GOT3 (cell line): ENCODE data around the gene STXBP3.

Experiments
- DNase-seq: peaks from one replicate; lab custom pipeline; 2025; ENCODE audit warnings: mixed read lengths; lab: John Stamatoyannopoulos, UW

Gene STXBP3

DNA sequence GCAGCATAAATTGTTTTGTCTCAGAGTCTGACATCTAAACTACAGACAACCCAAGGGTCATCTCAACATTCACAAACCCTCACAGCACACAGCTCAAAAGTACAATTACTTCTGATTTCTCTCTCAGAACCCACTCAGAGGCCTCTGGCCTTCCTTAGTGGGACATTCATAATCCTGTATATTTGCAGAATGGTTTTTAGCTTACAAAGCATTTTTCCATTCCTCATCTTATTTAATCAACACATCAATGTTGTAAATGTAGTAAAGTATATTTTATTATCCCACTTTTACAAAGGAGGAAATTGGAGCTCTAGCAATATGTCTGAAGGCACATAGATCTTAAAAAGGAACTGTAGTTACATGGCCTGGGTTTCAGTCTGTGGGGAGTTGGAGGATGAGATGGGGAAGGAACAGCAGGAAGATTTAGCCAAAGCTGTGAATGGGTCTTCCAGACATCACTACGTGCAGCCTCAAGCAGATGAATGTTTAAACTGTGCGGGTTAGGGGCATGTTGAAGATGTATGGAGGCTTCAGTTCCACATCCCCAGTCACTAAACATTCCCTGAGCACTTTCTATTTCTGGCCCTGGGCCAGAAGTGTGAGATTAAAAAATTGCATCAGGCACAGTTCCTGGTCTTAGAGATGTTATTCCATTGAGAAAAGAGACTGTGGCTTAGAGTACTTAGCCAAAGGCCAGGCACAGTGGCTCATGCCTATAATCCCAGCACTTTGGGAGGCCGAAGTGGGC lies 97.1 kb downstream of the STXBP3 start:
- no peak for DNase-seq

- DNase-seq, result no peak
These were observed 99.0 kb downstream of the STXBP3 start for GRCh38 chr1:108845446-108845845.

DNA sequence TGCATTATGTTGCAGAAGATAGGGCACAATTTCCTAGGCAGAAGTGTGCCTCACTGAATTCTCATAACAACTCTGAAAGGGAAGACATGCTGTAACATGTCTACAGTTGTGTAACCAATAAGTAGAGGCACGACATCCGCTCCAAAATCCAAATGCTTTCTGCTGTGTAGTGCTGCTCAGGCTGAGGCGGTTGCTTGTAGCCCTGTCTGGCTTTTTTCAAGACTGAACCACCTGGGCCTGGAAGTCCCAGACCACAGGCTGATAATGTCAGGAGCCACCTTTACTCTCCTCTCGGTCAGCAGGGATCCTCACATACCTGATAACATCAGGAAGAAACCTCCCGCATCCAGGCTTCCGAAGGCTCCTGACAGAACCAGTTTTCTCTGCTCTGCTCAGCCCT lies 99.5 kb downstream of the STXBP3 start:
- no peak for DNase-seq

- DNase-seq, result no peak
These were observed 101.0 kb downstream of the STXBP3 start for GRCh38 chr1:108847494-108847893.

DNA sequence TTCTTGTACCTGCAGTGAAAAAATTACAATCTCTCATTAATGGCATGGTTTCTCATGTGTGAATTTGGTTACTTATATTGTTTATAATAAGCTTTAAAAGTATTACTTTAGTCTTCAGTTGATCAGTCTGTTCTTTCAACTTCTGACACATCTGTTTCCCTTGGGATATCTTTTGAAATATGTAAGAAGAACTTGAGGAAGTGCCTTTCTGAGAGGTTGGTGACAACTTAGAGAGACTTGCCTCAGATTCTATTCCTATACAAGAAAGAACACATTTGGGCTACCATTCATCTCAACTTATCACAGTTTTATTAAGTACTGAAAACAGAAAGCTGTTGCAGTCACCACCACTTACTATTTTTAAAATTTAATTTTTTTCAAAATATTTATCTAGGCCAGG lies 102.3 kb downstream of the STXBP3 start:
- DNase-seq, result no peak

- DNase-seq, result no peak
These were observed 104.5 kb downstream of the STXBP3 start for GRCh38 chr1:108850929-108851328.

DNA sequence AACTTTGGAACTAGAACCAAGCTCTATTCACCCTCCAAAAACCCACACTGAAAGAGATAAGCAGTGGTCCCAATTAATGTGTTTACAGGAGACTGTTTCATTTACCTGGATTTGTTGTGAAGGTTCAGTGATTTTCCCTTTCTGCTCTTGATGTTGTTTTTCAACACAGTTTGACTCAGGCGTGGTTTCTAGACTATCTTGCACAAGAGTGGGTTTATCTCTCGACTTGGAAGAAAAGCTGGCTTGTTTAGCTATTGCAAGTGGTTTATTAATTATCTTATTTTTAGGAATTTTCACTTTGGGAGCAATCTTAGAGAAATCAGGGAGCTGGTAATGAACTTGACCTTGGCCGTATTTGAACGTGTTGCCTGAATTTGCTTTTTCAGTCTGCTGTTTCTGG lies 105.1 kb downstream of the STXBP3 start:
- DNase-seq, result no peak

- DNase-seq, result no peak
These were observed 105.9 kb downstream of the STXBP3 start for GRCh38 chr1:108852221-108852975.

GRCh38 chr1:108854221-108855019 lies 107.9 kb downstream of the STXBP3 start:
- DNase-seq, result no peak

GRCh38 chr1:108856994-108857393 lies 110.5 kb downstream of the STXBP3 start, which contains the start of gene AKNAD1:
Gene AKNAD1, minus strand, starts transcription at chr1:108857094. Its CDS starts 4,430 bp downstream, at chr1:108852664.
- DNase-seq, result no peak

- DNase-seq, result no peak
These were observed 111.9 kb downstream of the STXBP3 start for GRCh38 chr1:108858230-108858950.
